Prostate gland (tissue), 2 donors: Measurements from ENCODE around the gene FAM118B. TPM values are rescaled to one million over a fixed set of nuclear protein-coding genes. Genes with fewer than 3 reads are reported as not detected.

Source experiments
- DNase-seq: peaks from one replicate; pipeline ENCODE4 v3.0.0-alpha.2; 2019; ENCODE audit warnings: low spot score
- H3K27ac ChIP-seq, 2 donors: fragments of 200-600 bp; sonication (generic); 2 replicates each; pipeline ENCODE4 v1.5.1; 2017 to 2019
- H3K27me3 ChIP-seq: fragments of 200-600 bp; sonication (generic); replicated peaks from 2 replicates; pipeline ENCODE4 v1.5.1; 2019; ENCODE audit not compliant: insufficient read depth
- H3K36me3 ChIP-seq, 2 donors: fragments of 200-600 bp; sonication (generic); 1 replicate in 1 of 2; 2 replicates in 1 of 2; pipeline versions ENCODE4 v1.5.1 to v1.8.1; 2017 to 2019
- H3K4me1 ChIP-seq: fragments of 200-600 bp; sonication (generic); replicated peaks from 2 replicates; pipeline ENCODE4 v1.5.1; 2019
- H3K4me3 ChIP-seq, 2 donors: fragments of 200-600 bp; sonication (generic); 2 replicates each; pipeline ENCODE4 v1.5.1; 2017 to 2019
- H3K9me3 ChIP-seq: fragments of 200-600 bp; sonication (generic); 2 replicates; pipeline ENCODE4 v1.5.1; 2017
- CTCF ChIP-seq, 4 experiments: fragments of 200-600 bp in 2 of 4; fragments of 450-650 bp in 2 of 4; sonication (generic) in 2 of 4; IDR thresholded peaks; 1 replicate in 3 of 4; 2 replicates in 1 of 4; pipeline ENCODE4 v1.5.1; 2016 to 2019; ENCODE audit warnings: antibody characterized with exemption in 4 of 4, mild to moderate bottlenecking in 2 of 4, moderate library complexity in 2 of 4
- POLR2A ChIP-seq: fragments of 450-650 bp; IDR thresholded peaks from one replicate; pipeline ENCODE4 v1.6.1; 2016; ENCODE audit warnings: antibody characterized with exemption, mild to moderate bottlenecking
- POLR2AphosphoS5 ChIP-seq: sonication (generic); formaldehyde crosslinking; IDR thresholded peaks from one replicate; pipeline ENCODE4 v1.6.1; 2017; ENCODE audit warnings: antibody characterized with exemption
- WGBS: methylation state at CpG from one replicate; pipeline ENCODE4 v1.1.5; 2018; 5-methylcytosine and 5-hydroxymethylcytosine counted together
- intact Hi-C: fragments of 100-400 bp; cut with DNase I; formaldehyde crosslinking; loops from one replicate; pipeline ENCODE4 v1.14.2; 2022
- total RNA-seq, 2 donors: library from RNA; depleted of rRNA; stranded (reverse); fragments of >200 nt; gene quantifications; one replicate each; pipeline ENCODE4 v1.1.0, GENCODE V29; 2016

The FAM118B gene
- total RNA-seq, 2 donors from 2014 or later: 18.9 to 21.7 TPM

- DNase-seq: no peak
- H3K36me3 ChIP-seq: no peaks in the 10 kb centered on the region
- no peaks in the 10 kb centered on the region for H3K27me3 ChIP-seq
- no peak overlapping the region for H3K27ac ChIP-seq
- intact Hi-C loops: no loop called here
- no peaks in the 10 kb centered on the region for H3K9me3 ChIP-seq
- no peak overlapping the region for H3K4me3 ChIP-seq
- H3K4me1 ChIP-seq: no peaks in the 10 kb centered on the region
- 76% methylated on average over 13 of the region's 13 CpGs for WGBS
- no peak for TF ChIP-seq POLR2A
- TF ChIP-seq CTCF (IDR thresholded peaks at IDR 0.05): no peak
- no peak for TF ChIP-seq POLR2AphosphoS5
Measured at GRCh38 chr11:126181939-126182730, 29.4 kb upstream of the FAM118B start.

- DNase-seq: no peak
- intact Hi-C loops: no loop called here
- no peaks in the 10 kb centered on the region for H3K9me3 ChIP-seq
- no peaks in the 10 kb centered on the region for H3K36me3 ChIP-seq
- 84% methylated on average over 11 of the region's 11 CpGs for WGBS
- TF ChIP-seq POLR2AphosphoS5 (no peak), CTCF (IDR thresholded peaks at IDR 0.05) (no peak), POLR2A (no peak)
- H3K4me3 ChIP-seq: no peak overlapping the region
- H3K27ac ChIP-seq: no peak overlapping the region
- H3K4me1 ChIP-seq: no peaks in the 10 kb centered on the region
- no peaks in the 10 kb centered on the region for H3K27me3 ChIP-seq
Measured at GRCh38 chr11:126182787-126183445, 28.7 kb upstream of the FAM118B start.

- WGBS: 73% methylated on average over 26 of the region's 26 CpGs
- Histone ChIP-seq H3K9me3 (no peaks in the 10 kb centered on the region), H3K27ac (no peak overlapping the region), H3K27me3 (no peaks in the 10 kb centered on the region), H3K4me1 (no peaks in the 10 kb centered on the region), H3K4me3 (no peak overlapping the region), H3K36me3 (no peaks in the 10 kb centered on the region)
- no peak for TF ChIP-seq CTCF (IDR thresholded peaks at IDR 0.05)
- no peak for TF ChIP-seq POLR2A
- no peak for TF ChIP-seq POLR2AphosphoS5
- intact Hi-C loops: no loop called here
- DNase-seq: no peak
Measured at GRCh38 chr11:126185259-126186024, 26.1 kb upstream of the FAM118B start.

GRCh38 chr11:126186025-126186698 lies 25.4 kb upstream of the FAM118B start:
- H3K27me3 ChIP-seq: no peaks in the 10 kb centered on the region
- H3K9me3 ChIP-seq: no peaks in the 10 kb centered on the region
- WGBS: 78% methylated on average over 15 of the region's 15 CpGs
- intact Hi-C loops: no loop called here
- no peak overlapping the region for H3K4me3 ChIP-seq
- no peak for DNase-seq
- TF ChIP-seq POLR2A (no peak), CTCF (IDR thresholded peaks at IDR 0.05) (no peak), POLR2AphosphoS5 (no peak)
- H3K36me3 ChIP-seq: no peaks in the 10 kb centered on the region
- no peak overlapping the region for H3K27ac ChIP-seq
- no peaks in the 10 kb centered on the region for H3K4me1 ChIP-seq
